ENCODE results near the gene CALML6.
"Not testable (repeated sequence)": the region's sequence is repeated elsewhere in the genome, so short reads cannot be mapped to it uniquely, and the experiment has no call there.

Gene CALML6

DNA sequence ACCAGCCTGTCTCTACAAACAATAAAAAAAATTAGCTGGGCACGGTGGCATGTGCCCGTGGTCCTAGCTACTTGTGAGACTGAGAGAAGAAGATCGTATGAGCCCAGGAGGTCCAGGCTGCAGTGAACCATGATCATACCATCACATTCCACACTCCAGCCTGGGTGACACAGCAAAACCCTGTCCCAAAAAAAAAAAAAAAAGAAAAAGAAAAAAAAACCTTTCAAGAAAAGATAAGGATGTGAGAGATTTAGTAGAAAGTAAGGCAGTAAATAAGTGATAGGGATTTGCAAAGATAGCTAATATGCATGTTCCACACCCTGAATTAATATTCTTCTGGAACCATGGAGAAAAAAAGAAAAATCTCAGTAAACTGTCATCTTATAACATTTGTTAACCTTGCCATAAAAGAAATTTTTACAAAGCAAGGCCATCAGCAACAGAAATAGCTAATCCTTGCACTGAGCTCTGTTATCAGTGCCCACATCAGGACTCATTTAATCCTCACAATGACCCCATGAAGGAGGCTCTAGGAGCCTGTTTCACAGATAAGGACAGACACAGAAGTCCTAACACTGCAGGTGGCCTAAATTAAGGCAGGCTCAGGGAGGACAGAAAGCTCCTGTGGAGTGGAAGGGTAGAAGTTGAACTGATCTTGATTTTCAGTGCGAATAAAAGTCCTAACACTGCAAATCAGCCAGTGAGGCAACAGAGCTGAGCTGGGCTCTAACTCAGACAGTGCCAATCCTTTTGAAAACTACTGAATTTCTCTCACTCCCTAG is 31.8 kb upstream of the CALML6 start (continued):
- TF ChIP-seq ZNF530 (tag by site-specific recombination; IDR thresholded peaks at IDR 0.05; ENCODE audit: low read depth) (no peak), ZBTB17 (tag by site-specific recombination; IDR thresholded peaks at IDR 0.05) (peak; percentile 58), MEIS1 (CRISPR knock-in tag; IDR thresholded peaks at IDR 0.05; ENCODE audit: borderline replicate concordance) (no peak), KLF16 (tag by site-specific recombination; IDR thresholded peaks at IDR 0.05) (no peak), ZNF302 (tag by site-specific recombination; IDR thresholded peaks at IDR 0.05; ENCODE audit: low read depth) (no peak), SP3 (tag by site-specific recombination; IDR thresholded peaks at IDR 0.05) (no peak), ZNF510 (tag by site-specific recombination; IDR thresholded peaks at IDR 0.05; ENCODE audit: insufficient replicate concordance) (no peak), ZNF433 (tag by site-specific recombination; IDR thresholded peaks at IDR 0.05; ENCODE audit: low read depth) (no peak), BCL11A (tag by site-specific recombination; IDR thresholded peaks at IDR 0.05; ENCODE audit: low read depth) (no peak)
- TF ChIP-seq, protein P1, sequence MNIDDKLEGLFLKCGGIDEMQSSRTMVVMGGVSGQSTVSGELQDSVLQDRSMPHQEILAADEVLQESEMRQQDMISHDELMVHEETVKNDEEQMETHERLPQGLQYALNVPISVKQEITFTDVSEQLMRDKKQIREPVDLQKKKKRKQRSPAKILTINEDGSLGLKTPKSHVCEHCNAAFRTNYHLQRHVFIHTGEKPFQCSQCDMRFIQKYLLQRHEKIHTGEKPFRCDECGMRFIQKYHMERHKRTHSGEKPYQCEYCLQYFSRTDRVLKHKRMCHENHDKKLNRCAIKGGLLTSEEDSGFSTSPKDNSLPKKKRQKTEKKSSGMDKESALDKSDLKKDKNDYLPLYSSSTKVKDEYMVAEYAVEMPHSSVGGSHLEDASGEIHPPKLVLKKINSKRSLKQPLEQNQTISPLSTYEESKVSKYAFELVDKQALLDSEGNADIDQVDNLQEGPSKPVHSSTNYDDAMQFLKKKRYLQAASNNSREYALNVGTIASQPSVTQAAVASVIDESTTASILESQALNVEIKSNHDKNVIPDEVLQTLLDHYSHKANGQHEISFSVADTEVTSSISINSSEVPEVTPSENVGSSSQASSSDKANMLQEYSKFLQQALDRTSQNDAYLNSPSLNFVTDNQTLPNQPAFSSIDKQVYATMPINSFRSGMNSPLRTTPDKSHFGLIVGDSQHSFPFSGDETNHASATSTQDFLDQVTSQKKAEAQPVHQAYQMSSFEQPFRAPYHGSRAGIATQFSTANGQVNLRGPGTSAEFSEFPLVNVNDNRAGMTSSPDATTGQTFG (tag by site-specific recombination; IDR thresholded peaks at IDR 0.05; ENCODE audit: borderline replicate concordance), result no peak
- TF ChIP-seq, protein P2, sequence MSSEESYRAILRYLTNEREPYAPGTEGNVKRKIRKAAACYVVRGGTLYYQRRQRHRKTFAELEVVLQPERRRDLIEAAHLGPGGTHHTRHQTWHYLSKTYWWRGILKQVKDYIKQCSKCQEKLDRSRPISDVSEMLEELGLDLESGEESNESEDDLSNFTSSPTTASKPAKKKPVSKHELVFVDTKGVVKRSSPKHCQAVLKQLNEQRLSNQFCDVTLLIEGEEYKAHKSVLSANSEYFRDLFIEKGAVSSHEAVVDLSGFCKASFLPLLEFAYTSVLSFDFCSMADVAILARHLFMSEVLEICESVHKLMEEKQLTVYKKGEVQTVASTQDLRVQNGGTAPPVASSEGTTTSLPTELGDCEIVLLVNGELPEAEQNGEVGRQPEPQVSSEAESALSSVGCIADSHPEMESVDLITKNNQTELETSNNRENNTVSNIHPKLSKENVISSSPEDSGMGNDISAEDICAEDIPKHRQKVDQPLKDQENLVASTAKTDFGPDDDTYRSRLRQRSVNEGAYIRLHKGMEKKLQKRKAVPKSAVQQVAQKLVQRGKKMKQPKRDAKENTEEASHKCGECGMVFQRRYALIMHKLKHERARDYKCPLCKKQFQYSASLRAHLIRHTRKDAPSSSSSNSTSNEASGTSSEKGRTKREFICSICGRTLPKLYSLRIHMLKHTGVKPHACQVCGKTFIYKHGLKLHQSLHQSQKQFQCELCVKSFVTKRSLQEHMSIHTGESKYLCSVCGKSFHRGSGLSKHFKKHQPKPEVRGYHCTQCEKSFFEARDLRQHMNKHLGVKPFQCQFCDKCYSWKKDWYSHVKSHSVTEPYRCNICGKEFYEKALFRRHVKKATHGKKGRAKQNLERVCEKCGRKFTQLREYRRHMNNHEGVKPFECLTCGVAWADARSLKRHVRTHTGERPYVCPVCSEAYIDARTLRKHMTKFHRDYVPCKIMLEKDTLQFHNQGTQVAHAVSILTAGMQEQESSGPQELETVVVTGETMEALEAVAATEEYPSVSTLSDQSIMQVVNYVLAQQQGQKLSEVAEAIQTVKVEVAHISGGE (tag by site-specific recombination; conservative IDR thresholded peaks at IDR 0.05; ENCODE audit: low read depth), result no peak
- TF ChIP-seq, protein P3, sequence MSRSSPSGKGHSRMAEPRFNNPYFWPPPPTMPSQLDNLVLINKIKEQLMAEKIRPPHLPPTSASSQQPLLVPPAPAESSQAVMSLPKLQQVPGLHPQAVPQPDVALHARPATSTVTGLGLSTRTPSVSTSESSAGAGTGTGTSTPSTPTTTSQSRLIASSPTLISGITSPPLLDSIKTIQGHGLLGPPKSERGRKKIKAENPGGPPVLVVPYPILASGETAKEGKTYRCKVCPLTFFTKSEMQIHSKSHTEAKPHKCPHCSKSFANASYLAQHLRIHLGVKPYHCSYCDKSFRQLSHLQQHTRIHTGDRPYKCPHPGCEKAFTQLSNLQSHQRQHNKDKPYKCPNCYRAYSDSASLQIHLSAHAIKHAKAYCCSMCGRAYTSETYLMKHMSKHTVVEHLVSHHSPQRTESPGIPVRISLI (tag by site-specific recombination; IDR thresholded peaks at IDR 0.05), result peak; percentile 76; the same call in 1 of the 2 replicates
- TF ChIP-seq, protein P4, sequence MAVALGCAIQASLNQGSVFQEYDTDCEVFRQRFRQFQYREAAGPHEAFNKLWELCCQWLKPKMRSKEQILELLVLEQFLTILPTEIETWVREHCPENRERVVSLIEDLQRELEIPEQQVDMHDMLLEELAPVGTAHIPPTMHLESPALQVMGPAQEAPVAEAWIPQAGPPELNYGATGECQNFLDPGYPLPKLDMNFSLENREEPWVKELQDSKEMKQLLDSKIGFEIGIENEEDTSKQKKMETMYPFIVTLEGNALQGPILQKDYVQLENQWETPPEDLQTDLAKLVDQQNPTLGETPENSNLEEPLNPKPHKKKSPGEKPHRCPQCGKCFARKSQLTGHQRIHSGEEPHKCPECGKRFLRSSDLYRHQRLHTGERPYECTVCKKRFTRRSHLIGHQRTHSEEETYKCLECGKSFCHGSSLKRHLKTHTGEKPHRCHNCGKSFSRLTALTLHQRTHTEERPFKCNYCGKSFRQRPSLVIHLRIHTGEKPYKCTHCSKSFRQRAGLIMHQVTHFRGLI (tag by site-specific recombination; IDR thresholded peaks at IDR 0.05), result no peak

DNA sequence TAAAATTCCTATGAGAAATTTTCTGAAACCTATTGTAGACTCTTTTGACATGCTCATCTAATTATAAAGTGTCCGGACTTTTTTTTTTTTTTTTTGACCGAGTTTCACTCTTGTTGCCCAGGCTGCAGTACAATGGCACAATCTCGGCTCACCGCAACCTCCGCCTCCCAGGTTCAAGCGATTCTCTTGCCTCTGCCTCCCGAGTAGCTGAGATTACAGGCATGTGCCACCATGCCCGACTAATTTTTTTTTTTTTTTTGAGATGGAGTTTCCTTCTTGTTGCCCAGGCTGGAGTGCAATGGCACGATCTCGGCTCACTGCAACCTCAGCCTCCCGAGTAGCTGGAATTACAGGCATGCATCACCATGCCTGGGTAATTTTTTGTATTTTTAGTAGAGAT is 31.2 kb upstream of the CALML6 start:
- TF ChIP-seq, protein P3 (tag by site-specific recombination; IDR thresholded peaks at IDR 0.05), result peak; percentile 54
- TF ChIP-seq GFI1B (tag by site-specific recombination; IDR thresholded peaks at IDR 0.05), result peak; percentile 69; the same call in 1 of the 2 replicates
- TF ChIP-seq, protein P5, sequence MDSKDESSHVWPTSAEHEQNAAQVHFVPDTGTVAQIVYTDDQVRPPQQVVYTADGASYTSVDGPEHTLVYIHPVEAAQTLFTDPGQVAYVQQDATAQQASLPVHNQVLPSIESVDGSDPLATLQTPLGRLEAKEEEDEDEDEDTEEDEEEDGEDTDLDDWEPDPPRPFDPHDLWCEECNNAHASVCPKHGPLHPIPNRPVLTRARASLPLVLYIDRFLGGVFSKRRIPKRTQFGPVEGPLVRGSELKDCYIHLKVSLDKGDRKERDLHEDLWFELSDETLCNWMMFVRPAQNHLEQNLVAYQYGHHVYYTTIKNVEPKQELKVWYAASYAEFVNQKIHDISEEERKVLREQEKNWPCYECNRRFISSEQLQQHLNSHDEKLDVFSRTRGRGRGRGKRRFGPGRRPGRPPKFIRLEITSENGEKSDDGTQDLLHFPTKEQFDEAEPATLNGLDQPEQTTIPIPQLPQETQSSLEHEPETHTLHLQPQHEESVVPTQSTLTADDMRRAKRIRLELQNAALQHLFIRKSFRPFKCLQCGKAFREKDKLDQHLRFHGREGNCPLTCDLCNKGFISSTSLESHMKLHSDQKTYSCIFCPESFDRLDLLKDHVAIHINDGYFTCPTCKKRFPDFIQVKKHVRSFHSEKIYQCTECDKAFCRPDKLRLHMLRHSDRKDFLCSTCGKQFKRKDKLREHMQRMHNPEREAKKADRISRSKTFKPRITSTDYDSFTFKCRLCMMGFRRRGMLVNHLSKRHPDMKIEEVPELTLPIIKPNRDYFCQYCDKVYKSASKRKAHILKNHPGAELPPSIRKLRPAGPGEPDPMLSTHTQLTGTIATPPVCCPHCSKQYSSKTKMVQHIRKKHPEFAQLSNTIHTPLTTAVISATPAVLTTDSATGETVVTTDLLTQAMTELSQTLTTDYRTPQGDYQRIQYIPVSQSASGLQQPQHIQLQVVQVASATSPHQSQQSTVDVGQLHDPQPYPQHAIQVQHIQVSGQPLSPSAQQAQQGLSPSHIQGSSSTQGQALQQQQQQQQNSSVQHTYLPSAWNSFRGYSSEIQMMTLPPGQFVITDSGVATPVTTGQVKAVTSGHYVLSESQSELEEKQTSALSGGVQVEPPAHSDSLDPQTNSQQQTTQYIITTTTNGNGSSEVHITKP (tag by site-specific recombination; IDR thresholded peaks at IDR 0.05), result peak; percentile 36; the same call in 1 of the 2 replicates
- not testable (repeated sequence) for H3K9me3 ChIP-seq (ENCODE audit: control insufficient read depth, insufficient read depth, low read depth, low read length); H3K27ac ChIP-seq (ENCODE audit: extremely low read depth, low read depth, low read length); H3K36me3 ChIP-seq (ENCODE audit: control insufficient read depth in 2 of 2, insufficient read depth in 1 of 2, low read length in 2 of 2); H3K4me3 ChIP-seq (ENCODE audit: low read depth, low read length)
- CTCF ChIA-PET, result interaction anchor here (1.4 kb wide), 1 partner anchor 25 kb away, joined by 3 read pairs; no protein-coding TSS in a partner anchor
- POLR2A ChIA-PET, result interaction anchor here (0.6 to 1.2 kb wide), 6 partner anchors 10 to 299 kb away, joined by 3 to 5 read pairs (median 4); no protein-coding TSS in a partner anchor
- peaks cover 11% of the 10 kb centered on the region for H3K4me1 ChIP-seq (ENCODE audit: control insufficient read depth, insufficient read depth, low read length)
